Naive thymus-derived CD4-positive, alpha-beta T cell (primary cell): ENCODE measurements around the gene GRIP1. TPM values are rescaled to one million over a fixed set of nuclear protein-coding genes. Genes with fewer than 3 reads are reported as not detected.
A peak's percentile ranks its signal among the peaks of the same experiment; 100 is the strongest.

Experiments
- ATAC-seq: fragments of 150-1000 bp; cut with Tn5 transposase; 2 replicates; pipeline ENCODE4 v1.10.0; 2021; ENCODE audit warnings: mild to moderate bottlenecking, moderate library complexity
- CTCF ChIA-PET: fragments of 350-600 bp; sonication (Branson Sonifier 250); formaldehyde crosslinking; loops from one replicate; lab custom pipeline; 2021; ENCODE audit warnings: antibody characterized with exemption; lab: Charles Lee
- POLR2A ChIA-PET: fragments of 350-600 bp; sonication (Branson Sonifier 250); formaldehyde crosslinking; loops from one replicate; lab custom pipeline; 2021; ENCODE audit warnings: antibody characterized with exemption, inconsistent platforms; lab: Charles Lee
- DNase-seq, 9 donors: peaks; one replicate each; pipeline versions ENCODE4 v3.0.0 to v3.0.0-alpha.2; 2020 to 2022; ENCODE audit warnings: mixed read lengths in 1 of 9
- H3K27ac ChIP-seq: one replicate; pipeline ENCODE4 v1.7.0; 2013; ENCODE audit warnings: mild to moderate bottlenecking, low read depth, low read length, moderate library complexity
- H3K27me3 ChIP-seq, 2 donors: one replicate each; pipeline ENCODE4 v1.7.0; 2013; ENCODE audit warnings: low read length in 2 of 2, mild to moderate bottlenecking in 2 of 2, moderate library complexity in 2 of 2; ENCODE audit not compliant: control insufficient read depth in 2 of 2, insufficient read depth in 2 of 2
- H3K36me3 ChIP-seq, 3 experiments: 1 replicate in 2 of 3; 2 replicates in 1 of 3; pipeline ENCODE4 v1.7.0; 2013; ENCODE audit warnings: low read length in 3 of 3, mild to moderate bottlenecking in 3 of 3, moderate library complexity in 1 of 3; ENCODE audit not compliant: insufficient read depth in 3 of 3, control insufficient read depth in 2 of 3
- H3K4me1 ChIP-seq, 2 donors: one replicate each; pipeline ENCODE4 v1.7.0; 2013; ENCODE audit warnings: low read length in 2 of 2, mild to moderate bottlenecking in 2 of 2, moderate library complexity in 1 of 2; ENCODE audit not compliant: control insufficient read depth in 2 of 2, insufficient read depth in 2 of 2
- H3K4me3 ChIP-seq: 2 replicates; pipeline ENCODE4 v1.7.0; 2013; ENCODE audit warnings: mild to moderate bottlenecking, low read length
- H3K9me3 ChIP-seq, 3 experiments: 1 replicate in 2 of 3; 2 replicates in 1 of 3; pipeline ENCODE4 v1.7.0; 2013; ENCODE audit warnings: low read length in 3 of 3; ENCODE audit not compliant: control insufficient read depth in 2 of 3
- H3K27ac Mint-ChIP-seq, 9 donors: one replicate each; pipeline ENCODE4 v1.8.0; 2020 to 2022; ENCODE audit warnings: mixed read lengths in 9 of 9, mild to moderate bottlenecking in 8 of 9, moderate library complexity in 5 of 9, inconsistent platforms in 2 of 9
- H3K27me3 Mint-ChIP-seq, 5 donors: one replicate each; pipeline ENCODE4 v1.8.0; 2021 to 2022; ENCODE audit warnings: mixed read lengths in 5 of 5, mild to moderate bottlenecking in 1 of 5
- H3K36me3 Mint-ChIP-seq, 5 donors: one replicate each; pipeline ENCODE4 v1.8.0; 2020 to 2022; ENCODE audit warnings: mixed read lengths in 5 of 5, mild to moderate bottlenecking in 3 of 5, inconsistent platforms in 1 of 5
- H3K4me1 Mint-ChIP-seq, 7 donors: one replicate each; pipeline ENCODE4 v1.8.0; 2020 to 2022; ENCODE audit warnings: mixed read lengths in 7 of 7, mild to moderate bottlenecking in 3 of 7, inconsistent platforms in 1 of 7
- H3K4me3 Mint-ChIP-seq, 10 donors: one replicate each; pipeline ENCODE4 v1.8.0; 2020 to 2022; ENCODE audit warnings: mild to moderate bottlenecking in 10 of 10, mixed read lengths in 10 of 10, moderate library complexity in 6 of 10, inconsistent platforms in 2 of 10
- H3K9me3 Mint-ChIP-seq, 11 donors: one replicate each; pipeline ENCODE4 v1.8.0; 2020 to 2022; ENCODE audit warnings: mixed read lengths in 11 of 11, mild to moderate bottlenecking in 4 of 11, inconsistent platforms in 1 of 11, moderate library complexity in 1 of 11
- intact Hi-C, 2 donors: fragments of 100-400 bp; cut with micrococcal nuclease; formaldehyde crosslinking; loops; one replicate each; pipeline ENCODE4 v1.15.1; 2023
- polyA plus RNA-seq, 2 donors: library from polyadenylated mRNA; unstranded; fragments of 300-500 nt; fragmentation: Illumina TruSeq; gene quantifications; one replicate each; pipeline ENCODE4 v1.2.3, GENCODE V29; 2021
- total RNA-seq, 6 experiments: library from RNA in 5 of 6; stranded (reverse) in 5 of 6; gene quantifications; 1 replicate in 5 of 6; 2 replicates in 1 of 6; pipeline ENCODE4 v1.2.3 and lab custom pipeline; 2021 to 2026

GRIP1 gene
- total and polyA plus RNA-seq, 7 experiments from 2014 or later = 0.25 to 6.5 (median 3.1) TPM

DNA sequence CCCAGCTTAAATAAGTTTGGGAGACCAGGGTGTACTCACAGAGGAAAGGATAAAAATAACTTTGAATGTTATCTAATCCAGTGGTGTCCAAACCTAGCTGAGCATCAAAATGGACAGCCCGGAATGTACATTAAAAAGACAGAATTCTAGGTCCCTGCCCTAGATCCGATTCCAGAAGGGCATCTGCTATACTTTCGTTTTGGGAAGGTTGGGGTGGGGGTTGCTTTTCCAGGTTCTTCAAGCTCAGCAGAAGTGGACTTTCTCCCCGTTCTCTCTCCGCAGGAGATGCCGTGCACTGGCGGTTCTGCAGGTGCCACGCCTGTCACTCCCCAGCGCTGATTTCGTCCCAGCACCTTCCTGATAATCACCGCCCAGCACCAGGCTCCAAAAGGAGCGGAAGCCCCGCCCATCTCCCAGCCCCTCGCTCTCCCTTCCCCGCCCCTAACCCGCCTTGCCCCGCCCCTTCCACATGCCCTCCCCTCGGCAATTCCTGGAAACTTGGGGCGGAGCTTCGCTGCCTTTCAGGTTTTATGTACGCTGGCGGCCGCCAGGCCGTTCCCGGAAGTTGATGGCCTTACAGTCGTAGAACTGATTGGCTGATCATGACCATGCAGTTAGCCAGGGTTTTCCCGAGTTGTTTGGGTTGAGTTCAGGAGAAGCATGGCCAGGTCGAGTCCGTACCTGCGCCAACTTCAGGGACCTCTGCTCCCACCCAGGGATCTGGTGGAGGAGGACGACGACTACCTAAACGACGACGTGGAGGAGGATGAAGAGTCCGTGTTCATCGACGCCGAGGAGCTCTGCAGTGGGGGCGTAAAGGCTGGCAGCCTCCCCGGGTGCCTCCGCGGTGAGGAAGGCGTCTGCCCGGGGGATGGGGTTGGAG is 376.7 kb downstream of the GRIP1 start, which contains the start of gene HELB:
HELB (plus strand) TSS at position 550 of the 883 bp plus-strand sequence; CDS start at position 661, 111 bp downstream.
- no peaks in the 10 kb centered on the region for H3K27me3 ChIP-seq
- H3K27ac ChIP-seq = peak within 1 kb of the TSS; percentile 91
- H3K9me3 Mint-ChIP-seq = peaks cover 0 to 2% (median 0%) of the 10 kb centered on the region in 11 donors
- H3K4me1 ChIP-seq = peaks cover 17 to 20% of the 10 kb centered on the region in 2 donors
- DNase-seq = peak; percentile 73 to 93 (median 84)
- H3K27me3 Mint-ChIP-seq = peaks cover 0 to 5% (median 0%) of the 10 kb centered on the region in 5 donors
- H3K4me3 ChIP-seq = peak within 1 kb of the TSS; percentile 98
- H3K36me3 ChIP-seq = peaks cover 0 to 5% (median 0%) of the 10 kb centered on the region in 3 experiments
- ChIA-PET CTCF (interaction anchor here (0.9 to 2.2 kb wide), 5 partner anchors 10 to 33 kb away, joined by 4 to 10 read pairs (median 6); no protein-coding TSS in a partner anchor), POLR2A (interaction anchor here (0.5 to 5.9 kb wide), 20 partner anchors 7 to 1133 kb away, joined by 3 to 44 read pairs (median 4); partner anchors contain the start of genes CAND1, LEMD3, LLPH and TMBIM4)
- H3K4me3 Mint-ChIP-seq = peak within 1 kb of the TSS; percentile 87 to 99 (median 97)
- intact Hi-C loops = loop anchor here (1.0 to 10.0 kb wide), 17 partner anchors 10 to 1897 kb away; partner anchors contain the start of genes CAND1 (in 2 of the 2), LLPH (in 2 of the 2), TMBIM4 (in 2 of the 2) and GNS (in 1 of the 2)
- peaks cover 25 to 63% (median 54%) of the 10 kb centered on the region in 7 donors for H3K4me1 Mint-ChIP-seq
- no peaks in the 10 kb centered on the region for H3K9me3 ChIP-seq
- H3K36me3 Mint-ChIP-seq = peaks cover 0 to 28% (median 18%) of the 10 kb centered on the region in 5 donors
- ATAC-seq = peak; percentile 92
- peak within 1 kb of the TSS; percentile 90 to 99 (median 98) for H3K27ac Mint-ChIP-seq

GRCh38 chr12:66297923-66298322 is 381.0 kb downstream of the GRIP1 start:
- ChIA-PET POLR2A (interaction anchor here (1.3 kb wide), 1 partner anchor 10 kb away, joined by 7 read pairs; no protein-coding TSS in a partner anchor), CTCF (no interaction called here)

More at GRCh38 chr12:66297923-66298322, 381.0 kb downstream of the GRIP1 start:
- Mint-ChIP-seq H3K27me3 (peaks cover 0 to 5% (median 0%) of the 10 kb centered on the region in 5 donors), H3K9me3 (peaks cover 0 to 4% (median 0%) of the 10 kb centered on the region in 11 donors), H3K27ac (no peak overlapping the region), H3K4me1 (peaks cover 18 to 52% (median 45%) of the 10 kb centered on the region in 7 donors), H3K4me3 (no peak overlapping the region), H3K36me3 (peaks cover 0 to 10% (median 0%) of the 10 kb centered on the region in 5 donors)
- ATAC-seq = no peak
- Histone ChIP-seq H3K27ac (no peak overlapping the region), H3K9me3 (no peaks in the 10 kb centered on the region), H3K4me3 (no peak overlapping the region), H3K36me3 (no peaks in the 10 kb centered on the region), H3K4me1 (peaks cover 0 to 15% of the 10 kb centered on the region in 2 donors), H3K27me3 (no peaks in the 10 kb centered on the region)
- intact Hi-C loops = loop anchor here in 1 of 2 donors (1.0 kb wide), 1 partner anchor 10 kb away; no protein-coding TSS in a partner anchor
- no peak for DNase-seq
